GM19043 (cell line): ENCODE results near the gene SETD1A.

Source experiments
- ATAC-seq: cut with Tn5 transposase; IDR thresholded peaks from one replicate; pipeline ENCODE4 v1.9.1; 2021; ENCODE audit warnings: low read depth; ENCODE audit not compliant: unreplicated experiment

Gene SETD1A

DNA sequence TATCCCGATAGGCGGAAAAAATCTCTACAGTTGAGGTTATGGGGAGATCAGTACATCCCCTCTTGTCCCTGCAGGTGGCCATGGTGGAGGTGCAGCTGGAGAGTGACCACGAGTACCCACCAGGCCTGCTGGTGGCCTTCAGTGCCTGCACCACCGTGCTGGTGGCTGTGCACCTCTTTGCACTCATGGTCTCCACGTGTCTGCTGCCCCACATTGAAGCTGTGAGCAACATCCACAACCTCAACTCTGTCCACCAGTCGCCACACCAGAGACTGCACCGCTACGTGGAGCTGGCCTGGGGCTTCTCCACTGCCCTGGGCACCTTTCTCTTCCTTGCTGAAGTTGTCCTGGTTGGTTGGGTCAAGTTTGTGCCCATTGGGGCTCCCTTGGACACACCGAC, 4.4 kb upstream of the SETD1A start:
- no peak for ATAC-seq

DNA sequence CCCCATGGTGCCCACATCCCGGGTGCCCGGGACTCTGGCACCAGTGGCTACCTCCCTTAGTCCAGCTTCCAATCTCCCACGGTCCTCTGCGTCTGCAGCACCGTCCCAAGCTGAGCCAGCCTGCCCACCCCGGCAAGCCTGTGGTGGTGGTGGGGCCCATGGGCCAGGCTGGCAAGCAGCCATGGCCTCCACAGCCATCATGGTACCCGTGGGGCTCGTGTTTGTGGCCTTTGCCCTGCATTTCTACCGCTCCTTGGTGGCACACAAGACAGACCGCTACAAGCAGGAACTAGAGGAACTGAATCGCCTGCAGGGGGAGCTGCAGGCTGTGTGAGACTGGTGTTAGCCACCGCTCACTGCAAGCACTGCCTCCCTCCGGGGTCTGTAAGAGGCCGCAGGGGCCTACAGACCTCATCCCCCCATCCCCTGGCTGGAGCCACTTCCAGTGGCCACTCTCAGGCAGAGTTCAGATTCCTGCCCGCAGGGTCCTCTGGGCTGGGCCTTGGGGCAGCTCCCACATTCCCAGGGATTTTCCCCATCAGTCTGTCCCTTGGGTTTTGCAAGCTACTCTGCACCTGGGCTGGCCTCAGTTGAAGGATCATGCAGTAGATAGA, 3.9 kb upstream of the SETD1A start:
- ATAC-seq, result no peak

DNA sequence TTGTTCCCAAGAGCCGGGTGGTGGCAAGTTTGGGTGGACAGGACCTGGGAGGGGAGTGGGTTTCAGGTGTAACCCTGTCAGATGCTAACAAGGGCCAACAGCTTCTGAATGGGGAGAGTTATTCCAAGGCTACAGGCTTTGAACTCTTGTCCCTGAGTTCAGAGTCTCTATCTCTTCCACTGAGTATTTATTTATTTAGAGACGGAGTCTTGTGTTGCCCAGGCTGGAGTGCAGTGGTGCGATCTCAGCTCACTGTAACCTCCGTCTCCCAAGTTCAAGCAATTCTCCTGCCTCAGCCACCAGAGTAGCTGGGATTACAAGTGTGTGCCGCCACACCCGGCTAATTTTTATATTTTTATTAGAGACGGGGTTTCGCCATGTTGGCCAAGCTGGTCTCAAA, 2.6 kb upstream of the SETD1A start:
- ATAC-seq, result no peak

DNA sequence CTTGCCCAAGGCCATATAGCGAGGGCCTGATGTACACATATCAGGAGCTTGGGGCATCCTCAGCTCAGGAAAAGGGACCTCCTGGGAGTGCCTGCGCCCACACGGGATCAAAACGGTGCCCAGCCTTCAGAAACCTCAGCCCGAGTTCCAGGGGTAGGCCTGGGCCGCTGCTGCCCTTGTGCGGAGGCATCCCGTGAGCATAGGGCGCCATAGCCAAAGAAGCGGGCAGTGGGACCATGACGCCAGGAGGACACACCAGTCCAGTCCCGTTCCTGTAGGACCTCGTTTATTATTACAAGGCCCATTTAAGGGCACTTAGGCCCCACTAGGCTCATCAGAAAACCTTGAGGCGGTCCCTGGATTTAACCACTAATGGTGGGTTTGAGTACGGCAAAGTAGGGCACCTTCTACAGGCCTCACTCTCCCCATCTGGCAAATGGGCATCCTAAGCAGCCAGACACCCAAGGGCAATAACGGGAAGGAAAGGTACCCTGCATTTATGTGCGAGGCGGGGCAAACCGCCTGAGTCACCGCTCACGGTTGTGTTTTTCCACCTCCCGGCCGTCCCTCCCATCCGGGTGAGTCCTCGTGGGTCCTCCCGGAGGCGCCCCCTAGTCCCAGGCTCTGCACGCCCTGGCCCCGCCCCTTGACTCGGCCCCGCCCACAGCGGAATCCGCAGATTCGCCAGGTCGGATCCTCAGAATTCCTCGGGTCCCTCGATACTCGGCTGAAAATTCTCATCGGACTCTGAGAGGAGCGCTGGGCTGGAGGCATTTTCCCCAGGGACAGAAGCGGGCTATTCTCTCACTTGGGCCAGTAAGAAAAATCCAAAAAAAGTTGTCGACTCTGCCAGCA, 726 bp upstream of the SETD1A start:
- ATAC-seq, result no peak

DNA sequence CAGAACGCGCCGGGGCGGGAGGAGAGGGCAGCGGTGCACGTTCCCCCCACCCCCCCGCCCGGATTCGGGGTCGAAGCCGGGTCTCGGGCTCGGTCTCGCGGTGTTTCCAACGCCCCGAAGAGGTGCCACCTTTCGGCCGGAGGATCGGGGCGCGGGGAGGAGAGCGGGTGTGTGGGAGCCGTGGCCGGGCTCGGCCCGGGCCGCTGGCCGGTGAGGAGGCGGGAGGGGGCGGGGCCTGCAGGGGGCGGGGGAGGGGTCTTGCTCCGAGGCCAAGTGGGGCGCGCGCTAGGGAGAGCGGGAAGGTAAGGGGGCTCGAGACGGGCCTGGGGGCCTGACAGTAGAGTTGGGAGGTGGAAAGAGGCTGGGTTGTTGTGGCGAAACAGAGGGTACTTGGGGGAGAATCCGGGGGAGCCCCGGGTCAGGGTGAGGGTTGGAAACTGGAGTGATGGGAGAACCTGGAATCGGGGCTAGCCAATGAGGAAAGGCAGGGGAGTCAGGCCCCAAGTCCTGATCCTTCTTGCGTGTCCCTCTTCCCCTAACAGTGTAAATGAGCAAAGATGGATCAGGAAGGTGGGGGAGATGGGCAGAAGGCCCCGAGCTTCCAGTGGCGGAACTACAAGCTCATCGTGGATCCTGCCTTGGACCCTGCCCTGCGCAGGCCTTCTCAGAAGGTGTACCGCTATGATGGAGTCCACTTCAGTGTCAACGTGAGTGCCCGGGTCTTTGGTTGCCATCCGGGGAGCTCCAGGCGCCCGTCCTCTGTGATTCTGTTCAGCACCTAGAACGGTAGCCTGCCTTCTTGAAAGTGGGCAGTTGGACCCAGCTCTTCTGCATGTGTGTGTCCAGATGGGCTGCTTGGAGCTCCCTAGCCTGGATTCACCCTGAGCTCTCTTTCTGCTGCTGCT, 873 bp downstream of the SETD1A start:
- no peak for ATAC-seq

DNA sequence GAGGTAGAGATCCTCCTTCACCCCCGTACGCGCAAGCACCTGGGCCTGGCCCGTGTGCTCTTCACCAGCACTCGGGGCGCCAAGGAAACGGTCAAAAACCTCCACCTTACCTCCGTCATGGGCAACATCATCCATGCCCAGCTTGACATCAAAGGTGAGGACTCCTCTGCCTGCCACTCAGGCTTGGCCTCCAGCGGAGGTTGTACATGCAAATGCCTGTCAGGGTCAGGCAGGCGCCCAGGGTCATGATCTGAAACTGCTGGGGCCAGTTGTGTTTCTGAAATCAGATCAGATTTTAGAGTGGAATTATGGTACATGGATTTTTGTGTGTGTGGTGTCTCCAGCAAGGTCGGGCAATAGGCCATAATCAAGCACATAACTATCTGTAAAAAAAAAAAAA, 3.8 kb downstream of the SETD1A start:
- ATAC-seq, result no peak

DNA sequence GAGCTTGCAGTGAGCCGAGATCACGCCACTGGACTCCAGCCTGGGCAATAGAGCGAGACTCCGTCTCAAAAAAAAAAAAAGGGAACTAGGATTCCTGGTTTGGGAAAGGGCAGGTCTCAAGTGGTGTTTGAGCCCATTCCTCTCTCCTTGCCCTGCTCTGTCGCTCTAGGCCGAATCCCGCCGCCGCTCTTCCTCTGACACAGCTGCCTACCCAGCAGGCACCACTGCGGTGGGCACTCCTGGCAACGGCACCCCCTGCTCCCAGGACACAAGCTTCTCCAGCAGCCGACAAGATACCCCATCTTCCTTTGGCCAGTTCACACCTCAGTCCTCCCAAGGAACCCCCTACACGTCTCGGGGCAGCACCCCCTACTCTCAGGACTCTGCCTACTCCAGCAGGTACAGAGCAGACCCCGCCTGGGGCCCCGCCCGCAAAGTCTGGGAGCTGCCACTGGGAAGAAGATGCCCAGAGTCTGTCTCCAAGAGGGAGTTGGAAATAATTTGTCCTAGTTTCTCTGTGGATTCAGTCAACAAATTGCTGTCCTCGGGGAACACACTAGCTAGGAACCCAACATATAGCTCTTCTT, 6.5 kb downstream of the SETD1A start:
- no peak for ATAC-seq

DNA sequence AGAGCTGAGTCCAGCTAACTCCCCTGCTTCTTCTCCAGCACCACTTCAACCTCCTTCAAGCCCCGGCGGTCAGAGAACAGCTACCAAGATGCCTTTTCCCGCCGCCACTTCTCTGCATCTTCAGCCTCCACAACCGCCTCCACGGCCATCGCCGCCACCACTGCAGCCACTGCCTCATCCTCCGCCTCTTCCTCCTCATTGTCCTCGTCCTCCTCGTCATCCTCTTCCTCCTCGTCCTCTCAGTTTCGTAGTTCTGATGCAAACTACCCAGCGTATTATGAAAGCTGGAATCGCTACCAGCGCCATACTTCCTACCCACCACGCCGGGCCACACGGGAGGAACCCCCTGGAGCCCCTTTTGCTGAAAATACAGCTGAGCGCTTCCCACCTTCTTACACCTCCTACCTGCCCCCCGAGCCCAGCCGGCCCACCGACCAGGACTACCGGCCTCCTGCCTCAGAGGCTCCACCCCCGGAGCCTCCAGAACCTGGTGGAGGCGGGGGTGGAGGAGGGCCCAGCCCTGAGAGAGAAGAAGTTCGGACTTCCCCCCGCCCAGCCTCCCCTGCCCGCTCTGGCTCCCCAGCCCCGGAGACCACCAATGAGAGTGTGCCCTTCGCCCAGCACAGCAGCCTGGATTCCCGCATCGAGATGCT, 7.1 kb downstream of the SETD1A start:
- ATAC-seq, result no peak

DNA sequence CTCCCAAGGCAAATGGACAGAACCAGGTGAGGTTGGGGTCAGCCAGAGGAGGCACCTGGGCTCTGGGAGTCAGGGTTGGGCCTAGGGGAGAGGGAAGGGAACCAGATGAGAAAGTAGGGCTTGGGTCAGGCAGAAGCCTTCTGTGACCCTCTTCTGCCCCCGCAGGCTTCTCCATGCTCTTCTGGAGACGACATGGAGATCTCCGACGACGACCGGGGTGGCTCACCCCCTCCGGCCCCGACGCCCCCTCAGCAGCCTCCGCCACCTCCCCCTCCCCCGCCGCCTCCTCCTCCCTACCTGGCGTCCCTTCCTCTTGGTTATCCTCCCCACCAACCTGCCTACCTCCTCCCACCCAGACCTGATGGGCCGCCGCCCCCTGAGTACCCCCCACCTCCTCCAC, 7.9 kb downstream of the SETD1A start:
- no peak for ATAC-seq

DNA sequence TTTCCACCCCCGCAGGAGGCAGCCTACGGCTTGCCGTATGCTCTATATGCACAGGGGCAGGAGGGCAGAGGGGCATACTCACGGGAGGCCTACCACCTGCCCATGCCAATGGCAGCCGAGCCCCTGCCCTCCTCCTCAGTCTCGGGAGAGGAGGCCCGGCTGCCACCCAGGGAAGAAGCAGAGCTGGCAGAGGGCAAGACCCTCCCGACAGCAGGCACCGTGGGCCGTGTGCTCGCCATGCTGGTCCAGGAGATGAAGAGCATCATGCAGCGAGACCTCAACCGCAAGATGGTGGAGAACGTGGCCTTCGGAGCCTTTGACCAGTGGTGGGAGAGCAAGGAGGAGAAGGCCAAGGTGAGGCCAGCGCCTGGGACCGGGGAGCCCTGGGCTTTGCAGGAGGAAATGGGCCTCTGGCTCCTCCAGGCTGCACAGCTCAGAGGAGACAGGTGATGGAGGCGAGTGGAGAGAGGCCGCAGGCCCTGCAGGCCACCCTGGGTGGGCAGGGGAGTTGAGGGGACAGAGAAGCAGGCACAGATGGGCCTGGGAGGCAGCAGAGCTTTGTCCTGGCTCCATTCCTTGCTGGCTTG, 8.6 kb downstream of the SETD1A start:
- ATAC-seq, result no peak

DNA sequence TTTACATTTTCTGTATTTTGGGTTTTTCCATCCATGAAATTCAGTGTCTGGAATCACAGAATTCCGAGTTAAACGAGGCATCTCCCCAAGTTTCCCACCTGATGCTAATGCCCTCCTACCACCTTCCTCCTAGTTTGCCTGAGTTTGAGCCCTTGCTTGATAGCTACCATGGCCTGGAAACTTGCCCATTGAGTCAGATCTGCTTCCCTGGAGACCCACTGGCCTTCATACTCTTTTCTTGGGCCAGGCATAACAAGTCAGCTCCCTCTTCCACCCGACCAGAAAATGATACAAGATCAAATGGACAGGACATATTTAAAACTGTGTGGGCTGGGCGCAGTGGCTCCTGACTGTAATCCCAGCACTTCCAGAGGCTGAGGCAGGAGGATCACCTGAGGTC, 10.2 kb downstream of the SETD1A start:
- ATAC-seq, result no peak

DNA sequence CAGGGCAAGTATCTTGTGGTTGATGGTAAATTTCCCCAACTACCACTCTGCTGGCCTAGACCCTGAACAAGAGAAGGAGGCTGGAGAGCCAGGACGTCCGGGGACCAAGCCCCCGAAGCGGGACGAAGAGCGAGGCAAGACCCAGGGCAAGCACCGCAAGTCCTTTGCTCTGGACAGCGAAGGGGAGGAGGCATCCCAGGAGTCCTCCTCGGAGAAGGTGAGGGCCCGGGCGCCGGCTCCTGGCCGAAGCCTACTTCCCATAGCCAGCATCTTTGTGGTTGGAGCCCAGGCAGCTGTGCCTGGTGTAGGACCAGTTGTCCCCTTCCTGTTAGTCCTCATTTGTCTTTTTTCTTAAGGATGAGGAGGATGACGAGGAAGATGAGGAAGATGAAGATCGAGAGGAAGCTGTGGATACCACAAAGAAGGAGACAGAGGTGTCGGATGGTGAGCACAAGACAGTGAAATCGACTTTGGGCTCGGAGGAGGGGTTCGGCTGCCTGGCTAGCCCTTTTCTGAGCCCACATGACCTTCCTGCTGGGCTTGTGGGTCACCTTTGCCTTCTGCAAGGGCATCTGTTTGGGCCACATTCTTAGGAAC, 11.8 kb downstream of the SETD1A start:
- ATAC-seq, result no peak

DNA sequence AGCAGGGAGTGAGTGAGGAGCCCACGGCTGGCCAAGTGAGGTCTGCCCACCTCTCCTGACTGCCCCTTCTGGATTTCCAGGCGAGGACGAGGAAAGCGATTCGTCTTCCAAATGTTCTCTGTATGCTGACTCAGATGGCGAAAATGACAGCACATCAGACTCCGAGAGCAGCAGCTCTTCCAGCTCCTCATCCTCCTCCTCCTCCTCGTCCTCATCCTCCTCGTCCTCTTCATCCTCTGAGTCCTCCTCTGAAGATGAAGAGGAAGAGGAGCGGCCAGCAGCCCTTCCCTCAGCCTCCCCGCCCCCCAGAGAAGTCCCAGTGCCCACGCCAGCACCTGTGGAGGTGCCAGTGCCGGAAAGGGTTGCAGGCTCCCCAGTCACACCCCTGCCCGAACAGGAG, 13.7 kb downstream of the SETD1A start:
- no peak for ATAC-seq

DNA sequence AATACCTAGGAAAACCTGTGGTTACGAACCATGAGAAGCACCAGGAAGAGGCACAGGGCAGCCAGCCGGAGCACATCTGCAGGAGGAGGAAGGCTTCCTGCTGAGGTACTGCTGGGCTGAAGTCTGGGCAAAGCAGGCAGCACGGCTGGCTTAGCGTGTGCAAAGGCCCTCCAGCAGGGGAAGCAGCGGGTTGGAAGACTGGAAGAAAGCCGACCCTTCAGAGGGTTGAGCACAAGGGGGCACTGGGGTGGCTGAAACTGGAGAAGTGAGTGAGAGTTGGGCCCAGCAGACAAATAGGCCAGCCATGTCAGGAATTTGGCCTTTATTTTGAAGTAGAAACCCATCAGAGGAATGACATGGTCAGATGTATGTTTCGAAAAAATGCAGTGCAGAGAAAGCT, 15.3 kb downstream of the SETD1A start:
- ATAC-seq, result no peak

DNA sequence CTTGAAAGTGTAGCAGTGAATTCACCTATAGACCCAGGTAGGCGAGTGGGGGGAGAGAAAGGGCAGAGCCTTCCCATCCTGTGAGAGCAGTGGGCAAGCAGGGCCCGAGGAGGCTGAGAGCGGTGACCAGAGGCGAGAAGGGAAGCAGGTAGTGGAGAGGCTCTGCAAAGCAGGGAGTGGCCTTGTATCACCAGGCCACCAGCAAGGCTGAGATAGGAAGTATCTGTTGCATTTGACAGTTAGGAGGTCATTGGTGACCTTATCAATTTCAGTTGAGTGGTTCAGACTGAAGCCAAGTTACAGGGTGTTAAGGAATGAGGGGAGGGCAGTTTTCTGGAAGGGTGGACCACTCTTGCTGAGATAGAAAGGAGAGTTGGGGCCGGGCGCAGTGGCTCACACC, 16.8 kb downstream of the SETD1A start:
- no peak for ATAC-seq

DNA sequence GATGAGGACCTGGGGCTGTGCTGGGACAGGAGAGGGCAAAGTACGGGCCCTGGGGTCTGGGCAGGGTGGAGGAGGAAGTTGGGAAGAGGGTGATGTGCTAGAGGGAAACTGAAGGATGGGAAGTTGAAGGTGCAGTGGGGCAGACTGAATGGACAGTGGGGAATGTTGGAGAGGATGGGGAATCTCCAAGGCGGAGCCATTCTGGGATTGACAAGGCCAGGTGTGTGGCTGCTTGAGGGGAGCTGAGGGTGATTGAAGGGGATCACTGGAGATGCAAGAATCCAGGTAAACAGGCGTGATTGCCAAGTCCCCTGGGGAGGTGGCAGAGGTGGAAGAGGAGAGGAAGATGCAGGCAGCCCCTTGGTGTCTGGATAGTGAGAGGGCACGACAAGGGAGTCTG, 18.9 kb downstream of the SETD1A start:
- no peak for ATAC-seq

DNA sequence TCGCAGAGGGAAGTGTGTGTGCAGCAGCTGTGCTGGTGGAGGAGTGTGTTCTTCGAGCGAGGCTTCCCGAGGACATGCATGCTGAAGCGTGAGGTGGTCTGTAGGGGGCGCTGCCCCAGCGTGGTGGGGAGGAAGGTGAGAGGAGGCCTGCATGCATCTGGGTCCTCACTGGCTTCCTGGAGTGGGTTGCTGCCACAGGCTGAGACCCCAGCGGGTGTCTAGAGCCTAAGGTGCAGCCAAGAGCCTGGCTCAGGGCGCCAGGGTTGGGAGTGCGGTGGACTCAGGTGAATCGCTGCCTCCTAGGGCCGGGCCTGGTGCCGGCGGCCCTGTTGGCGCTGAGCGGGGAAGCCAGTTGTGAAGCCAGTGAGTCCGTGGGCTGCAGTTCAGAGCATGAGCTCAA, 19.9 kb downstream of the SETD1A start:
- no peak for ATAC-seq

DNA sequence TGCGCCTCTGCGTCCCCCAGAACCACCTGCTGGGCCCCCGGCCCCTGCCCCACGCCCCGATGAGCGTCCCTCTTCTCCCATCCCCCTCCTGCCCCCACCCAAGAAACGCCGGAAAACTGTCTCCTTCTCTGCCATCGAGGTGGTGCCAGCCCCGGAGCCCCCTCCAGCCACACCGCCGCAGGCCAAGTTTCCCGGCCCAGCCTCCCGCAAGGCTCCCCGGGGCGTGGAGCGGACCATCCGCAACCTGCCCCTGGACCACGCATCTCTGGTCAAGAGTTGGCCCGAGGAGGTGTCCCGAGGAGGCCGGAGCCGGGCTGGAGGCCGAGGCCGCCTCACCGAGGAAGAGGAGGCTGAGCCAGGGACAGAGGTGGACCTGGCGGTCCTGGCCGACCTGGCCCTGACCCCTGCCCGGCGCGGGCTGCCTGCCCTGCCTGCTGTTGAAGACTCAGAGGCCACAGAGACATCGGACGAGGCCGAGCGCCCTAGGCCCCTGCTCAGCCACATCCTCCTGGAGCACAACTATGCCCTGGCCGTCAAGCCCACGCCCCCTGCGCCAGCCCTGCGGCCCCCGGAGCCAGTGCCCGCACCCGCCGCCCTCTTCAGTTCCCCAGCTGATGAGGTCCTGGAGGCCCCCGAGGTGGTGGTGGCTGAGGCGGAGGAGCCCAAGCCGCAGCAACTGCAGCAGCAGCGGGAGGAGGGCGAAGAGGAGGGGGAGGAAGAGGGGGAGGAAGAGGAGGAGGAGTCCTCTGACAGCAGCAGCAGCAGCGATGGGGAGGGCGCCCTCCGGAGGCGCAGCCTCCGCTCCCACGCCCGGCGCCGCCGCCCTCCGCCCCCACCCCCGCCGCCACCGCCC, 21.8 kb downstream of the SETD1A start:
- no peak for ATAC-seq

DNA sequence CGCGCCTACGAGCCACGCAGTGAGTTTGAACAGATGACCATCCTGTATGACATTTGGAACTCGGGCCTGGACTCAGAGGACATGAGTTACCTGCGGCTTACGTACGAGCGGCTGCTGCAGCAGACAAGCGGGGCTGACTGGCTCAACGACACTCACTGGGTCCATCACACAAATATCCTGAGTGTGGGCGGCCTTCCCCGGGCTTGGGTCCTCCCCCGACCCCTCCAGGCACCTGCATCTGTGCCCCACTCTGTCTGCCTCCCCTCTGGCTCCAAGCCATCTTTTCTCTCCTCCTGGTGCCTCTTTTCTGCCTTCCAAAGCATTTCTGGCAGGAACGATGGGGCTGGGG, 22.4 kb downstream of the SETD1A start:
- ATAC-seq, result no peak
